GM12864 (cell line): ENCODE data around the gene CDH23.

ENCODE experiments used
- DNase-seq: peaks from one replicate; pipeline ENCODE4 v3.0.0-alpha.2; 2011; ENCODE audit warnings: low read depth
- H3K4me3 ChIP-seq: 2 replicates; pipeline ENCODE4 v1.5.1; 2011; ENCODE audit warnings: mild to moderate bottlenecking, low read depth, low read length, control low read depth
- TF ChIP-seq, protein P1 (sequence below): IDR thresholded peaks from 2 replicates; pipeline ENCODE4 v1.5.1; 2011; ENCODE audit warnings: low read depth, mild to moderate bottlenecking, moderate library complexity, low read length, control low read depth, inconsistent platforms; ENCODE audit errors: missing control alignments

Gene CDH23

GRCh38 chr10:71708897-71709882 is 312.5 kb downstream of the CDH23 start:
- no peak for DNase-seq
- no peak overlapping the region for H3K4me3 ChIP-seq

DNA sequence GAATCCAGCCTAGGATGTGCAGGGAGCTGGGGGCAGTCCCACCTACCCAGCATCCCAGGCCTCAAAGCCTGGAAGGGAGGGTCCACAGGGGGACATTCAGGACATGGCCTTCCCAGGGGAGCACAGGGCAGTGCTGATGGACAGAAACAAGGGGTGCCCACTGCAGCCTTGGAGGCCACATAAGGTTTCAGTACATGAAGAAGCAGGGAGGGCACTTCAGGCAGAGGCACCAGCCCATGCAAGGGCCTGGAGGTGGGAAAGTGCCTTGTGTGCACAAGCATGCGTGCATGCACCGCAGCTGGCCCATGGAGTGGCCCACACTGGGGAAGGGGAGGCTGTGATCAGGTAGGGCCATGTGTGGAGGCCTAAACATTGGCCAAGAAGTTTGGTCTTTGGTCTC is 313.8 kb downstream of the CDH23 start:
- no peak for DNase-seq
- no peak overlapping the region for H3K4me3 ChIP-seq
- TF ChIP-seq, protein P1, sequence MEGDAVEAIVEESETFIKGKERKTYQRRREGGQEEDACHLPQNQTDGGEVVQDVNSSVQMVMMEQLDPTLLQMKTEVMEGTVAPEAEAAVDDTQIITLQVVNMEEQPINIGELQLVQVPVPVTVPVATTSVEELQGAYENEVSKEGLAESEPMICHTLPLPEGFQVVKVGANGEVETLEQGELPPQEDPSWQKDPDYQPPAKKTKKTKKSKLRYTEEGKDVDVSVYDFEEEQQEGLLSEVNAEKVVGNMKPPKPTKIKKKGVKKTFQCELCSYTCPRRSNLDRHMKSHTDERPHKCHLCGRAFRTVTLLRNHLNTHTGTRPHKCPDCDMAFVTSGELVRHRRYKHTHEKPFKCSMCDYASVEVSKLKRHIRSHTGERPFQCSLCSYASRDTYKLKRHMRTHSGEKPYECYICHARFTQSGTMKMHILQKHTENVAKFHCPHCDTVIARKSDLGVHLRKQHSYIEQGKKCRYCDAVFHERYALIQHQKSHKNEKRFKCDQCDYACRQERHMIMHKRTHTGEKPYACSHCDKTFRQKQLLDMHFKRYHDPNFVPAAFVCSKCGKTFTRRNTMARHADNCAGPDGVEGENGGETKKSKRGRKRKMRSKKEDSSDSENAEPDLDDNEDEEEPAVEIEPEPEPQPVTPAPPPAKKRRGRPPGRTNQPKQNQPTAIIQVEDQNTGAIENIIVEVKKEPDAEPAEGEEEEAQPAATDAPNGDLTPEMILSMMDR, result no peak

More at GRCh38 chr10:71708897-71709882, 312.5 kb downstream of the CDH23 start:
- TF ChIP-seq, protein P1, result no peak

DNA sequence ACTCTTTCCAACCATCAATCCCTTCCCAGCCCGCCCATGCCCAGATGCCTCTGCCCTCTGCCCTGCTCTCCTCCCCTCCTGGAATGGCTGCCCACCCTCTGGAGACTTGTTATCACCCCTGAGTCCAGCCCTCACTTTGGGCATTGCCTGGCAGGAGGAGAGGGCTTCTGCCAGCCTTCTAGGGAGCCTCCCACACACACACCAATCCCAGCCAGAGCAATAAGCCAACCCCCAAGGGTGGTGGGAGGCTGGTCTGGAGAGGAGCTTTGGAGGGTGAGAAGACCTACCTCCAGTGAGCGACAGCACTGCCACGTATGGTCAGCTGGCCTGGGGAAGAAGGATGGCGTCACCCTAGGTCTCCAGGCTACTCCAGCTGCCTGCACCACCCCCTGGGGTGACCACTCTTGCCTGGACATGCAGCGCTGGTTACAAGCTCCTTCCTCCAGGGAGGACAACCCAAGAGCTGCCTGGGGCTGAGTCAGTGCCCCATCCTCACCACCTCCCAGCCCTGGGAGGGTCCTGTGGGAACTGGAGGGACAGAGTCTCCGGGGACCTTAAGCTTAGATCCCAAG is 314.4 kb downstream of the CDH23 start:
- no peak for DNase-seq
- TF ChIP-seq, protein P1, result no peak
- no peak overlapping the region for H3K4me3 ChIP-seq

DNA sequence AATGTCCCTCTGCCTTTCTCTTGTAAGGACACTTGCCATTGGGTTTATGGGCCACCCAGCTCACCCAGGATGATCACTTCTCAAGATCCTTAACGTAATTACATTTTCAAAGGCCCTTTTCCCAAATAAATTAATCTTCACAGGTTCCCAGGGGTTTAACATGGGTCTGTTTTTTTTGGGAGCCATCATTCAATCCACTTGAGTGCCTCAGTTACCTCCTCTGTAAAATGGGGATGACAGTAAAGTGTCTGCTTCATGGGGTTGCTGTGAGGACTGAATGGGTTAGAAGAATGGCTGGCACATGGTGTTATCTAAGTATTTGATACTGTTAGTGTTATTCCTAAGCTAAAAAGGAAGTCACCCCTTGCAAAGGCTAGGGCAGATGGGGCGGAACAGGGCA is 315.4 kb downstream of the CDH23 start:
- TF ChIP-seq, protein P1, result no peak
- no peak for DNase-seq
- H3K4me3 ChIP-seq, result no peak overlapping the region

DNA sequence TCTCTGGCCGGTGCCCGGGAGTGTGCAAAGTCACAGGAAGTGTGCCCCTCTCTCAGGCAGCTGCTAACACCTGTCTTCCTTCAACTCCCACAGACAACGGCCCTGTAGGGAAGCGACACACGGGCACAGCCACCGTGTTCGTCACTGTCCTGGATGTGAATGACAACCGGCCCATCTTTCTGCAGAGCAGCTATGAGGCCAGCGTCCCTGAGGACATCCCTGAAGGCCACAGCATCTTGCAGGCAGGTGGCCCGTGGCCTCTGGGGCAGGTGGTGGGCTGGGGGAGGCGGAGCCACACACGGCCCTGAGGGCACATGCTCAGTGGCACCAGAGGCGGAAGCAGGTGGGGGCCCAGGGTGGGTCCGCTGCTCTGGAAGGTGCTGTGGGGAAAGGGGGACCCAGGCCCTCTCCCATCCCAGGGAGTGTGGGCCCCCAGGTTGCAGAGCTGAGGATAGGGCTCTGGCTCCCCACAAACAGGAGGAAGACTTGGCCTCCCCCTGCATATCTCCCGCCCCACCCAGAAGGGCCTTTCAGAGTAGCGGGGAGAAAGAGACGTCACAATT is 315.9 kb downstream of the CDH23 start:
- TF ChIP-seq, protein P1, result no peak
- no peak overlapping the region for H3K4me3 ChIP-seq
- DNase-seq, result no peak

DNA sequence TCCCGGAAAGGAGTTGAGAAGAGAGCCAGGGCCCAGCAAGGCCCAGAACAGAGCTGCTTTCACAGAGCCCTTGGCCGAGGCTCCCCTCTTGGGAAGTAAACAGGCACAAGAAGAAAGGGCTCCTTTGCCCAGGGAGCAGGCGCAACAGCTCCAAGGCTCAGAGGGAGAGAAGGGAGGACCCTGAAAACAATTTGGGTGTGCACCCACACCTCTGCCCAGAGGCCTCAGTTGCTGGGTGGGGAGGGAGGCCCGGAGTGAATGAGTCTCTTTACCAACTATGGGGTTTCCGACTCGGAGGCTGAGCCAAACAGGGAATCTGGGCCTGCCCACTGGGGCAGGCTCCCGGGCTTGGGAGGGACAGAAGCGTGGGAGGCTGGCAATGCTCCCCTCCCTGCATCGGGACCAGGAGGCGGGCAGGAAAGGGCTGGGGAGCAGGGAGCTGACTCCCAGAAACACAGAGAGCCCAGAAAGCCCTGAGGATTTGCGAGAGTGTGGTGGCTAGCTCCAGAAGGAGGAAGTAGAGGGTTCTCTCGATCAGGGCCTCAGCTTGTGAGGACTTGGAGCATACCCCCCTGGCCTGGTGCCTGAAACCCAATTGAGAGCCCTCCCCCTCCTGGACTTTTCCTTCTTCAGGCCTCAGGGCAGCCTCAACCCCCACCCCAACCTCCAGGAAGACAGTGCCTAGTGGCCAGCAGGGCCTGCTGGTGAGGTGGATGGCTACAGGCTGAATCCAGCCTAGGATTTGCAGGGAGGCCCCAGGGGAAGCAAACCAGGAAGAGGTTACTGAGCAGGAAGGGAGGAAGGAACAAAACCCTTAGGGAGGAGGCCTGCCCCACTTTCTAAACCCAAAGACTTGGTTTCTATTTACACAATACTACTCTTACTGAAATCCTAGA is 316.7 kb downstream of the CDH23 start:
- no peak for DNase-seq
- TF ChIP-seq, protein P1, result no peak
- H3K4me3 ChIP-seq, result no peak overlapping the region
